RWPE2 (cell line): ENCODE measurements around the gene BMS1.

Source experiments
- ATAC-seq: fragments of 200-7000 bp; cut with Tn5 transposase; 3 replicates; pipeline ENCODE4 v1.9.1; 2021; ENCODE audit warnings: low read depth
- DNase-seq: peaks from one replicate; pipeline ENCODE4 v3.0.0-alpha.2; 2020; ENCODE audit warnings: low spot score
- H3K27ac ChIP-seq: fragments of 450-650 bp; 2 replicates; pipeline ENCODE4 v1.5.1; 2017; ENCODE audit warnings: mild to moderate bottlenecking; ENCODE audit not compliant: poor library complexity, severe bottlenecking
- H3K27me3 ChIP-seq: fragments of 250-450 bp; sonication (Bioruptor Pico); 2 replicates; pipeline ENCODE4 v1.5.1; 2021; ENCODE audit warnings: mild to moderate bottlenecking, moderate library complexity; ENCODE audit not compliant: insufficient read depth, poor library complexity, severe bottlenecking
- H3K36me3 ChIP-seq: fragments of 250-450 bp; sonication (Bioruptor Pico); 2 replicates; pipeline ENCODE4 v1.5.1; 2020; ENCODE audit warnings: low read depth, mild to moderate bottlenecking, moderate library complexity
- H3K4me1 ChIP-seq: fragments of 250-450 bp; sonication (Bioruptor Pico); 2 replicates; pipeline ENCODE4 v1.5.1; 2021; ENCODE audit warnings: mild to moderate bottlenecking, moderate library complexity; ENCODE audit not compliant: insufficient read depth, poor library complexity, severe bottlenecking
- H3K4me3 ChIP-seq: fragments of 250-450 bp; sonication (Bioruptor Pico); 2 replicates; pipeline ENCODE4 v1.5.1; 2021; ENCODE audit warnings: mild to moderate bottlenecking, moderate library complexity; ENCODE audit not compliant: severe bottlenecking
- H3K9me3 ChIP-seq: fragments of 250-450 bp; sonication (Bioruptor Pico); 2 replicates; pipeline ENCODE4 v1.5.1; 2021; ENCODE audit warnings: mild to moderate bottlenecking, moderate library complexity; ENCODE audit not compliant: severe bottlenecking
- TF ChIP-seq, protein P1 (sequence below): fragments of 450-650 bp; IDR thresholded peaks from one replicate; pipeline ENCODE4 v1.5.1; 2017; ENCODE audit warnings: mild to moderate bottlenecking, moderate library complexity; ENCODE audit not compliant: poor library complexity, severe bottlenecking

The BMS1 gene

DNA sequence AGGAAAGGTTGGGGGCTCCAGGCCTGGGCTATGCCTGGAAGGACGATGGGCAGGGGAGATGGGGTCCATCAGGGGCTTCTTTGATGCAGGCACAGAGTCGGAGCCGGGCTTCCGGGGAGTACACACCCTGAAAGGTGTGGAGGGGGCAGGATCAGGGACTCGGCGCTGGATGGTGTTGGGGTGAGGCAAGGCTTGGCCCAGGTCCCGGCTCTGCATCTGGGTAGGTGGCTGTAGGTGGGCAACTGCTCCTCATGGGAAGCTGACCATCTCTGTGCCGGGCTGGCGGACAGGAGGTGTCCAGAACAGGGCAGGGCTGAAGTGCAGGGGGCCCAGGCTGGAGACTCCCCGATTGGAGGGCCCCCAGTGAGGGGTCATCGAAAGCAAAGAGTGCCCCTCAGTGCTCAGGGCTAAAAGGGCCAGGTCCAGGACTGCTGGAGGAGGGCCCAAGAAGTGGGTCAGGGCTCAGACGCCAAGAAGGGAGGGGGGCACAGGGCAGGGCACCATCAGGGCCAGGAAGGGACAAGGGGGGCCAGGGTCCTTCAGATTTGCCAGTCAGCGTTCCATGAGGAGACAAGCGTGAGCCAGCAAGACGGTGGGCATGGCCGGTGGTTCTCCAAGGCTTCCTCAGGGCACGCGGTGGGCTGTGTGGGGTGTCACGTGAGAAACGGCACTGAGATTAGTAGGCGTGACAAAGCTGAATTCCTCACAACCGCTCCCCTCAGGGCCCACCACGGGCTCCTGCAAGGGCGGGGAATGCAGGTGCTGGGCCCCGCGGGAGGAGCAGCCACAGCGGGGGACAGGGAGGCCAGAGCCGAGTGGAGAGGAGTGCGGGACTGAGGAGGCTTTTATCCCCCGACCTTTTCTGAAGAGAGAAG lies 97.0 kb downstream of the BMS1 start:
- H3K27ac ChIP-seq, result no peak overlapping the region
- no peaks in the 10 kb centered on the region for H3K9me3 ChIP-seq
- no peak overlapping the region for H3K4me3 ChIP-seq
- H3K27me3 ChIP-seq, result no peaks in the 10 kb centered on the region
- H3K4me1 ChIP-seq, result no peaks in the 10 kb centered on the region
- DNase-seq, result no peak
- TF ChIP-seq, protein P1, sequence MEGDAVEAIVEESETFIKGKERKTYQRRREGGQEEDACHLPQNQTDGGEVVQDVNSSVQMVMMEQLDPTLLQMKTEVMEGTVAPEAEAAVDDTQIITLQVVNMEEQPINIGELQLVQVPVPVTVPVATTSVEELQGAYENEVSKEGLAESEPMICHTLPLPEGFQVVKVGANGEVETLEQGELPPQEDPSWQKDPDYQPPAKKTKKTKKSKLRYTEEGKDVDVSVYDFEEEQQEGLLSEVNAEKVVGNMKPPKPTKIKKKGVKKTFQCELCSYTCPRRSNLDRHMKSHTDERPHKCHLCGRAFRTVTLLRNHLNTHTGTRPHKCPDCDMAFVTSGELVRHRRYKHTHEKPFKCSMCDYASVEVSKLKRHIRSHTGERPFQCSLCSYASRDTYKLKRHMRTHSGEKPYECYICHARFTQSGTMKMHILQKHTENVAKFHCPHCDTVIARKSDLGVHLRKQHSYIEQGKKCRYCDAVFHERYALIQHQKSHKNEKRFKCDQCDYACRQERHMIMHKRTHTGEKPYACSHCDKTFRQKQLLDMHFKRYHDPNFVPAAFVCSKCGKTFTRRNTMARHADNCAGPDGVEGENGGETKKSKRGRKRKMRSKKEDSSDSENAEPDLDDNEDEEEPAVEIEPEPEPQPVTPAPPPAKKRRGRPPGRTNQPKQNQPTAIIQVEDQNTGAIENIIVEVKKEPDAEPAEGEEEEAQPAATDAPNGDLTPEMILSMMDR, result no peak
- no peak for ATAC-seq
- H3K36me3 ChIP-seq, result no peaks in the 10 kb centered on the region

GRCh38 chr10:42880255-42880620 lies 97.6 kb downstream of the BMS1 start:
- H3K9me3 ChIP-seq, result no peaks in the 10 kb centered on the region
- no peak for ATAC-seq
- no peak overlapping the region for H3K27ac ChIP-seq
- H3K36me3 ChIP-seq, result no peaks in the 10 kb centered on the region
- no peak overlapping the region for H3K4me3 ChIP-seq
- TF ChIP-seq, protein P1, result no peak
- no peaks in the 10 kb centered on the region for H3K4me1 ChIP-seq
- no peaks in the 10 kb centered on the region for H3K27me3 ChIP-seq
- DNase-seq, result no peak

DNA sequence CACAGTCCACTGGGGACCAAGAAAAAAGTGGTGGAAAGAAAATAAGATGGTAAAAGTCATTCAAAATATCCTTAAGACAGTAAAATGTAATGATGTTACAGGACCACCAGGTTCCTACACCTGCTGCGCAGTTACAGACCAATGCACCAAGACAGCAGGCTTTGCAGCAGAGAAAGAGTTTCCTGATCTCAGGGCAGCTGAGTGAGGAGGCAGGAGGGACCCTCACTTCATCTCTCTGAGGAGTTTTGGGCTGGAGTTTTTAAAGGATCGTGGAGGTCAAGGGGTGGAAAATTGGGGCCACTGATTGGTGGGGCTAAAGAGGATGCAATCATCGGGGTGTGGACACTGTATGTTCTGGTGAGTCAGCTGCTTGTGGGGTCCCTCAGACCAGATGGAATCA lies 100.0 kb downstream of the BMS1 start:
- H3K36me3 ChIP-seq, result no peaks in the 10 kb centered on the region
- H3K4me3 ChIP-seq, result no peak overlapping the region
- TF ChIP-seq, protein P1, result no peak
- no peaks in the 10 kb centered on the region for H3K27me3 ChIP-seq
- no peak for ATAC-seq
- H3K9me3 ChIP-seq, result no peaks in the 10 kb centered on the region
- H3K27ac ChIP-seq, result no peak overlapping the region
- DNase-seq, result no peak
- no peaks in the 10 kb centered on the region for H3K4me1 ChIP-seq
